Nephron (organoid): ENCODE data around the gene IGFBP7.

ENCODE experiments used
- H3K27ac Mint-ChIP-seq, 3 experiments: 2 replicates each; pipeline ENCODE4 v1.8.0; 2020; ENCODE audit warnings: mixed read lengths in 3 of 3, mild to moderate bottlenecking in 2 of 3, moderate library complexity in 1 of 3
- H3K27me3 Mint-ChIP-seq: 2 replicates; pipeline ENCODE4 v1.8.0; 2021; ENCODE audit warnings: low read depth, mild to moderate bottlenecking, moderate library complexity, mixed read lengths
- H3K36me3 Mint-ChIP-seq: 2 replicates; pipeline ENCODE4 v1.8.0; 2020; ENCODE audit warnings: low read depth, mixed read lengths
- H3K4me1 Mint-ChIP-seq: 2 replicates; pipeline ENCODE4 v1.8.0; 2020; ENCODE audit warnings: mixed read lengths
- H3K4me3 Mint-ChIP-seq, 3 experiments: 2 replicates each; pipeline ENCODE4 v1.8.0; 2020; ENCODE audit warnings: mild to moderate bottlenecking in 3 of 3, mixed read lengths in 3 of 3, moderate library complexity in 2 of 3
- H3K9me3 Mint-ChIP-seq: 2 replicates; pipeline ENCODE4 v1.8.0; 2020; ENCODE audit warnings: mixed read lengths
- CTCF ChIP-seq, 3 experiments: fragments of 200-600 bp; sonication (generic); IDR thresholded peaks; one replicate each; pipeline ENCODE4 v1.5.0; 2021; ENCODE audit warnings: antibody characterized with exemption in 3 of 3; ENCODE audit not compliant: unreplicated experiment in 3 of 3

The IGFBP7 gene

GRCh38 chr4:57106181-57106580 lies 4.0 kb downstream of the IGFBP7 start:
- H3K27ac Mint-ChIP-seq = peak overlapping the region in 1 of 3 experiments; percentile 5
- H3K4me3 Mint-ChIP-seq = peak overlapping the region; percentile 16 to 44 (median 26)
- H3K9me3 Mint-ChIP-seq = no peaks in the 10 kb centered on the region
- peaks cover 37% of the 10 kb centered on the region for H3K4me1 Mint-ChIP-seq
- H3K36me3 Mint-ChIP-seq = peaks cover 8% of the 10 kb centered on the region
- peaks cover 30% of the 10 kb centered on the region for H3K27me3 Mint-ChIP-seq
- no peak for TF ChIP-seq CTCF (IDR thresholded peaks at IDR 0.05; ENCODE audit: unreplicated experiment in 3 of 3)

- Mint-ChIP-seq H3K9me3 (no peaks in the 10 kb centered on the region), H3K27me3 (peaks cover 22% of the 10 kb centered on the region), H3K36me3 (peaks cover 11% of the 10 kb centered on the region), H3K4me3 (peak overlapping the region in 1 of 3 experiments; percentile 57), H3K4me1 (peaks cover 37% of the 10 kb centered on the region), H3K27ac (peak overlapping the region; percentile 74 to 90 (median 86))
- TF ChIP-seq CTCF (IDR thresholded peaks at IDR 0.05; ENCODE audit: unreplicated experiment in 3 of 3) = no peak
Observed at GRCh38 chr4:57104706-57105560, 5.3 kb downstream of the IGFBP7 start.

GRCh38 chr4:57103051-57103450 lies 7.1 kb downstream of the IGFBP7 start:
- Mint-ChIP-seq H3K36me3 (peaks cover 11% of the 10 kb centered on the region), H3K9me3 (no peaks in the 10 kb centered on the region), H3K27me3 (peaks cover 7% of the 10 kb centered on the region), H3K4me3 (peak overlapping the region; percentile 13 to 42 (median 13)), H3K4me1 (peaks cover 50% of the 10 kb centered on the region), H3K27ac (peak overlapping the region; percentile 74 to 96 (median 94))
- TF ChIP-seq CTCF (IDR thresholded peaks at IDR 0.05; ENCODE audit: unreplicated experiment in 3 of 3) = no peak

GRCh38 chr4:57102050-57102624 lies 8.0 kb downstream of the IGFBP7 start:
- no peaks in the 10 kb centered on the region for H3K9me3 Mint-ChIP-seq
- H3K36me3 Mint-ChIP-seq = peaks cover 11% of the 10 kb centered on the region
- no peak for TF ChIP-seq CTCF (IDR thresholded peaks at IDR 0.05; ENCODE audit: unreplicated experiment in 3 of 3)

GRCh38 chr4:57100979-57101651 lies 9.1 kb downstream of the IGFBP7 start:
- no peak for TF ChIP-seq CTCF (IDR thresholded peaks at IDR 0.05; ENCODE audit: unreplicated experiment in 3 of 3)
- H3K36me3 Mint-ChIP-seq = peaks cover 9% of the 10 kb centered on the region

More at GRCh38 chr4:57102050-57102624, 8.0 kb downstream of the IGFBP7 start:
- H3K27me3 Mint-ChIP-seq = no peaks in the 10 kb centered on the region
- peak overlapping the region; percentile 74 to 96 (median 94) for H3K27ac Mint-ChIP-seq
- H3K4me1 Mint-ChIP-seq = peaks cover 59% of the 10 kb centered on the region
- H3K4me3 Mint-ChIP-seq = peak overlapping the region in 1 of 3 experiments; percentile 16

More at GRCh38 chr4:57100979-57101651, 9.1 kb downstream of the IGFBP7 start:
- H3K4me1 Mint-ChIP-seq = peaks cover 70% of the 10 kb centered on the region
- H3K27me3 Mint-ChIP-seq = no peaks in the 10 kb centered on the region
- no peaks in the 10 kb centered on the region for H3K9me3 Mint-ChIP-seq
- peak overlapping the region in 1 of 3 experiments; percentile 20 for H3K4me3 Mint-ChIP-seq
- peak overlapping the region; percentile 74 to 96 (median 94) for H3K27ac Mint-ChIP-seq
